ENCODE data around the gene ZNF521.

The ZNF521 gene

GRCh38 chr18:25056429-25056828 lies 295.5 kb downstream of the ZNF521 start:
- DNase-seq (ENCODE audit: low read depth) = no peak
- H3K4me3 ChIP-seq (ENCODE audit: low read depth, low read length) = no peak overlapping the region
- TF ChIP-seq MYC (IDR thresholded peaks at IDR 0.05; ENCODE audit: low read depth, low read length) = no peak
- no peak for TF ChIP-seq CTCF (IDR thresholded peaks at IDR 0.05; ENCODE audit: low read depth, low read length)
- TF ChIP-seq MAX (IDR thresholded peaks at IDR 0.05; ENCODE audit: low read depth, low read length) = no peak
- no peak for TF ChIP-seq POLR2A (IDR thresholded peaks at IDR 0.05; ENCODE audit: extremely low read depth, insufficient read length)

GRCh38 chr18:25055076-25055475 lies 296.9 kb downstream of the ZNF521 start:
- no peak overlapping the region for H3K4me3 ChIP-seq (ENCODE audit: low read depth, low read length)
- DNase-seq (ENCODE audit: low read depth) = no peak
- TF ChIP-seq CTCF (IDR thresholded peaks at IDR 0.05; ENCODE audit: low read depth, low read length) (no peak), MYC (IDR thresholded peaks at IDR 0.05; ENCODE audit: low read depth, low read length) (no peak), MAX (IDR thresholded peaks at IDR 0.05; ENCODE audit: low read depth, low read length) (no peak), POLR2A (IDR thresholded peaks at IDR 0.05; ENCODE audit: extremely low read depth, insufficient read length) (no peak)

GRCh38 chr18:25053466-25053865 lies 298.5 kb downstream of the ZNF521 start:
- DNase-seq (ENCODE audit: low read depth) = no peak

GRCh38 chr18:25052511-25052921 lies 299.4 kb downstream of the ZNF521 start:
- H3K4me3 ChIP-seq (ENCODE audit: low read depth, low read length) = no peak overlapping the region
- TF ChIP-seq CTCF (IDR thresholded peaks at IDR 0.05; ENCODE audit: low read depth, low read length) (no peak), POLR2A (IDR thresholded peaks at IDR 0.05; ENCODE audit: extremely low read depth, insufficient read length) (no peak), MAX (IDR thresholded peaks at IDR 0.05; ENCODE audit: low read depth, low read length) (no peak), MYC (IDR thresholded peaks at IDR 0.05; ENCODE audit: low read depth, low read length) (no peak)
- no peak for DNase-seq (ENCODE audit: low read depth)

More at GRCh38 chr18:25053466-25053865, 298.5 kb downstream of the ZNF521 start:
- H3K4me3 ChIP-seq (ENCODE audit: low read depth, low read length) = no peak overlapping the region
- TF ChIP-seq POLR2A (IDR thresholded peaks at IDR 0.05; ENCODE audit: extremely low read depth, insufficient read length) (no peak), MAX (IDR thresholded peaks at IDR 0.05; ENCODE audit: low read depth, low read length) (no peak), CTCF (IDR thresholded peaks at IDR 0.05; ENCODE audit: low read depth, low read length) (no peak), MYC (IDR thresholded peaks at IDR 0.05; ENCODE audit: low read depth, low read length) (no peak)

- H3K4me3 ChIP-seq (ENCODE audit: low read depth, low read length) = no peak overlapping the region
- no peak for TF ChIP-seq POLR2A (IDR thresholded peaks at IDR 0.05; ENCODE audit: extremely low read depth, insufficient read length)
- no peak for TF ChIP-seq MAX (IDR thresholded peaks at IDR 0.05; ENCODE audit: low read depth, low read length)
- no peak for TF ChIP-seq MYC (IDR thresholded peaks at IDR 0.05; ENCODE audit: low read depth, low read length)
- no peak for TF ChIP-seq CTCF (IDR thresholded peaks at IDR 0.05; ENCODE audit: low read depth, low read length)
- no peak for DNase-seq (ENCODE audit: low read depth)
Observed at GRCh38 chr18:25050605-25051004, 301.4 kb downstream of the ZNF521 start.

GRCh38 chr18:25047983-25048382 lies 304.0 kb downstream of the ZNF521 start:
- DNase-seq (ENCODE audit: low read depth) = no peak
- H3K4me3 ChIP-seq (ENCODE audit: low read depth, low read length) = no peak overlapping the region
- TF ChIP-seq CTCF (IDR thresholded peaks at IDR 0.05; ENCODE audit: low read depth, low read length) (no peak), MYC (IDR thresholded peaks at IDR 0.05; ENCODE audit: low read depth, low read length) (no peak), POLR2A (IDR thresholded peaks at IDR 0.05; ENCODE audit: extremely low read depth, insufficient read length) (no peak)
